DMS53 treated with DMSO at 0.1 percent for 48 hours (cell line): ENCODE measurements around the gene POLR3A.

Experiments used
- DNase-seq: peaks from one replicate; lab custom pipeline; 2025; ENCODE audit not compliant: unreplicated experiment; lab: John Stamatoyannopoulos, UW

Gene POLR3A

GRCh38 chr10:78047314-78047891 is 18.1 kb upstream of the POLR3A start:
- peak; percentile 85 for DNase-seq

DNA sequence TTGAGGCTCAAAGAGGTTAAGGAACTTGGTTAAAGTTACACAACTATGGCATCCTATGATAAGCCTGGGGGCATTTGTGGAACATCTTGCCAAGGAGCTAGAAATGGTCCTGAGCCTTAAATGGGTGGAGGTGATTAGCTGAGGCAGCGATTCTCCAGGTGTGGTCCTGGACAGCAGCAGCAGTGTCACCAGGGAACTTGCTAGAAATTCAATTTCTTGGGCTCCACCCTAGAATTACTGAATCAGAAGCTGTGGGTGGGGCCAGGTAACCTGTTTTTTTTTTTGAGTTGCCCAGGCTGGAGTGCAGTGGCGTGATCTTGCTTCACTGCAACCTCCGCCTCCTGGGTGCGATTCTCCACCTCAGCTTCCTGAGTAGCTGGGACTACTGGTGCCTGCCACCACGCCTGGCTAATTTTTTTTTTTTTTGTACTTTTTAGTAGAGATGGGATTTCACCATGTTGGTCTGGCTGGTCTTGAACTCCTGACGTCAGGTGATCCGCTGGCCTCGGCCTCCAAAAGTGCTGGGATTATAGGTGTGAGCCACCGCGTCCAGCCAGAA is 17.5 kb upstream of the POLR3A start:
- no peak for DNase-seq

DNA sequence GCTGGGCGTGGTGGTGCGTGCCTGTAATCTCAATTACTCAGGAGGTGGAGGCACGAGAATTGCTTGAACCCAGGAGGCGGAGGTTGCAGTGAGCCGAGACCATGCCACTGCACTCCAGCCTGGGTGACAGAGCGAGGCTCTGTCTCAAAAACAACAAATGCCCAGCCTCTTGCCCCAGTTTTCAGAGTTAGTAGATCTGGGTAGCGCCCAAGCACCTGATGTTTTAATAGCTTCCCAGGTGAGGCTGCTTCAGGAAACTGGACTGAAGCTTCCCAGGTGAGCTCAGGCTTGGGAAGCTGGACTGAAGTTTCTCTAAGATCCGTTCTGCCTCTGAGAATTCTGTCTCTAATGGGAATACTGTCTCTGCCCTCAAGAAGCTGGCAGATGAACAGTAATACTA is 16.5 kb upstream of the POLR3A start:
- DNase-seq = no peak

GRCh38 chr10:78045237-78045636 is 15.9 kb upstream of the POLR3A start:
- DNase-seq = no peak

DNA sequence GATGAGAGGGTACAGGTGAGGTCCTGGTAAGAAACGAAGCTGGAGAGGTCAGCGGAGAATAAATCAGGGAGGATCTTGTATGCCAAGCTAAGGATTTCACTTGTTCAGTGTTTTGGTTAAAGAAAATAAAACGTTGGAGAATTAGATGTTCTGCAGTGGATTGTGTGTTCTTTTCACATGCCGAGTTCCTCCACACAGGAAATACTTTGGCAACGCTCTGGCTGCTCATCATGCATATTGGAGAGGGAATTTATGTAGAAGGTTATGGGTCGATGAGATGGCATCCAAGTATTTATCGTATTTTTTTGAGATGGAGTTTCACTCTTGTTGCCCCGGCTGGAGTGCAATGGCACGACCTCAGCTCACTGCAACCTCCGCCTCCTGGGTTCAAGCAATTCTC is 15.4 kb upstream of the POLR3A start:
- DNase-seq = no peak

- DNase-seq = no peak
Measured at GRCh38 chr10:78044179-78044578, 14.9 kb upstream of the POLR3A start.

DNA sequence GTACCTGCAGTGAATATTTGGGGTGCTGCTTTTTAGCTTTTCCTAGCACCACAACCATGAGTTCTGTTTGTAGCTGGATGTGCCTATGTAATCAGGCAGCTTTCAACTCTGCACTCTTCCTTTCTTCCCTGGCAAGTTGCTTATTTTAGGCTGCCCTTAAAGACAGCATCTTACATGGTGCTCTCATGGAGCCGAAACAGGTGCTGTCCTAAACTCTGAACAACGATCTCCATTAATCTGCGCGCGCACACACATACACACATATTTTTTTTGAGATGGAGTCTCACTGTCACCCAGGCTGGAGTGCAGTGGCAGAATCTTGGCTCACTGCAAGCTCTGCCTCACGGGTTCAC is 13.4 kb upstream of the POLR3A start:
- no peak for DNase-seq

- DNase-seq = no peak
Measured at GRCh38 chr10:78042058-78042751, 12.9 kb upstream of the POLR3A start.

DNA sequence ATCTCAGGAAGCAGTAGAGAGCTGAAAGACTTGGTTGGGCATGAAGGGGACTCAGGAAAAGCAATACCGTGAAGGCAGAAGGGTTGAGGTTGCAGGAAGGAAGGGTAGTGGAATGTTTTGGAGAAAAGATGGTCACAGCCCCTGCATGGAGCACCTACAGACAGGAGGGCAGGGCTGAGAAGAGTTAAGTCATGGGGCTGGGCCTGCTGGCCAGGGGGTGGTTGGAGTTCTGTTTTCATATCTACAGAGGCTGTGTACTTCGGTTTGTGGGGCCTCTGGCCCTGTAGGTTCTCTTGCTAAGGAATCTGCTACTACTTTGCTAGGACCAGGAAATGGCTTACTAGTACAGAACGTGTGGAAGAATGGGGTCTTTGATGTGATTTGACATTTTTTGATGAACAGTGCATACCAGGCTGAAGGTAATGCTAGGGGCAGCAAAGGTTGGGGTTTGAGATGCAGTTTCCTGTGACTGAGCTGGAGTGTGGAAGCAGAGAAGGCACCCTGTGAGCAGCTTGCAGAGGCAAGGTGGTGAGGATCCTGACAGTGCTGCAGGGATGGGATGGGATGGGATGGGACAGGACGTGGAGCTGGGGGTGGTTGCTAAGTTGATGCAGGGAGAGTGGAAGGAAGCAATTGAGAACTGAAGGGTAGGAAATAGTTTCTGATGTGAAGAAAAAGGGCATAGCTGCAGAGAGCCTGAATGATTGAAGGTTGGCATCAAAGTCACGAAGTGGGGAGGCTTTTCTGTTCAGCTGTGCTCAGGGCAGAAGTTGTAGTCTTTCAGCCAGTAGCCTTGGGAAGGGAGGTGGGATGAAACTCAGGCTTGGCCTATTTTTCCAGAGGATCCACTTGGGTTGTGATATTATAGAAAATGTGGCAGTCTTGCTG is 12.1 kb upstream of the POLR3A start:
- DNase-seq = no peak

- no peak for DNase-seq
Measured at GRCh38 chr10:78039743-78040142, 10.4 kb upstream of the POLR3A start.

- no peak for DNase-seq
Measured at GRCh38 chr10:78038791-78039547, 9.7 kb upstream of the POLR3A start.

DNA sequence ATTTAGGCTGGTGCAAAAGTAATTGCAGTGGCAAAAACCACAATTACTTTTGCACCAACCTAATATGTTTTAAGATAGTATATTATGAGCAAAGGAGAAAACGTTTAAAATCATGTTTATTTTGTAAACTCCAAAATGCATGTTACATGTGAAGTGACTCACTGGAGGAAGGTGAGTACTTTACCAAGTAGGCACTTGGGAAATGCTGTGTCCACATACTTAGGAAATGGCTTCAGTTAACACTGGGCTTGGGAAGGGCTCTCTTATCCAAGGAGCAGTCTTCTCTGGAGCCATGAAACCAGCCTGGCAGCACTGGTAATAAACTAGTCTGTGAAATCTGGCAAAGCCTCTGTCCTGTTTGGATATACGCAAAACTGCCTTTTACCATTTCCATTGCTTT is 8.8 kb upstream of the POLR3A start:
- no peak for DNase-seq

DNA sequence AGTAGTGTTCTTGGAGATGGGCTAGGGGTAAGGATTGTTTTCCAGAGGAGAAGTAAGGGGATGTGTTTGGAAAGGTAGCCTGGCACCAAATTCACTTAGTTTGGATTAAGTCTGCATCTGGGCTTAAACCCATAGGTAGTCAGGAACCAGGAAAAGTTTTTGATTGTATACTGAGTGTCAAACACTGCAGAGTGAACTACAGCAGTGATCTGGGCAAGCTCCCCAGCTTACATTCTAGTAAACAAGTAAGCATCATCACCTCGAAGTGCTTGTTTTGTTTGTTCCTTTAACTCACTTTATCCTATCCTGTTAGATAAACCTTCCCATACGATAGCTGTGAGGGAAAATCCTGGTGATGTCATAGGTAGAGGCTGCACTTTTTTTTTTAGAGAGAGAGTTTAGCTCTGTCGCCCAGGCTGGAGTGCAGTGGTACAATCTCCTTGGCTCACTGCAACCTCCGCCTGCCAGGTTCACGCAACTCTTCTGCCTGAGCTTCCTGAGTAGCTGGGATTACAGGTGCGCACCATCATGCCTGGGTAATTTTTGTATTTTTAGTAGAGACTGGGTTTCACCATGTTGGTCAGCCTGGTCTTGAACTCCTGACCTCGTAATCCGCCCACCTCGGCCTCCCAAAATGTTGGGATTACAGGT is 6.7 kb upstream of the POLR3A start:
- no peak for DNase-seq

- DNase-seq = no peak
Measured at GRCh38 chr10:78035437-78035836, 6.1 kb upstream of the POLR3A start.

DNA sequence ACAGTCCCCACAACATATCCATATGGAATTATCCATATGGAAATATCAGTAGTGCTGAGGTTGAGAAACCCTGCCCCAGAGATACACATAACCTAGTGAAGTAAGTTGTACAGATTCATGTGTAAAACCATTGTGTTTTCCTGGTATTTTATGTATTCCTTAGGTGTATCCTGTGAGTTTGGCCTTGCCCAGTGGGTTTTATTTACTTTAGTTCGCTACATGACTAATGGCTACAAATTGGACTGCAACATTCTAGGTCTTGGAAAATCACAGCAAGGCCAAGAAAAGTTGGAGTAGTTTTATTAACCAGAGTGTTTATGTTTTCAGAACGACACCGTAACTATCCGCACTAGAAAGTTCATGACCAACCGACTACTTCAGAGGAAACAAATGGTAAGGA is 5.7 kb upstream of the POLR3A start:
- no peak for DNase-seq

DNA sequence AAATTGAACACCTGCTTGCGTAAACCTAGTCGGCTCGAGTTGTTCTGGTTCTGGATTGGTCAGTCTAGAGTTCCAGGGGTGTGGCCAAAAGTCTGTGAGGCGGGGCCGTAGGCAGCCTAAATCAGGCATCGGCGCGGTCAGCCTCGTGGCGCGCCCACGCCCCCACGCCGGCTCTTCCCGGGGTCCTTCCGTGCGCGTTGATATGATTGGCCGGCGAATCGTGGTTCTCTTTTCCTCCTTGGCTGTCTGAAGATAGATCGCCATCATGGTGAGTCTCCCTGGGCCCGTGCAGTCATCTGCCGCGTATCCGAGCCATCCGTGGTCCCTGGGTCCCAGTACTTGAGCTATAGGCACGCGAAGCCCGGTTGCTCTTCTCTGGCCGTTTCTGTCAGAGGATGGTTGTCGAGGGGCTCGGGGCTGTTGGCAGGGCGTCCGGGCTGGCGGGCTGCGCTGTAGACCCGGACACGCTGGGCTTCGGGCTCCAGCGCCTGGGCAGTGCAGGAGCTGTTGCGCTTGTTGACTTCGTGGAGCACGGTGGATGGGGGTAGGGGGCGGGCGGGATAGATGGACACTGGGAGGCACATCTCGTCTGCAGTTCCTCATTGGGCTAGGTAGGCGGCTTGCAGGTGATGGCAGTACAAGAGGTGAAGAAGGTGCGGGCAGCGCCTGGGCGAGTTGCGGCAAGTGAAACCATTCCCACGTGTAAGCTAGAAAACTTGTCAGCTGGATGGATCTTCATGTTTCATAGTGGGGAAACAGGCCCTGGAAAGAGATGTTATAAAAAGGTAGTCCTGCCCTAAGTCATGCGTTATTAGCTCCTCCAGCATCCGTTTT is 4.5 kb upstream of the POLR3A start, which contains the start of gene RPS24:
Gene RPS24 (plus strand): TSS at position 227 of the 834 bp plus-strand sequence. CDS start 39 bp downstream, at position 266.
- DNase-seq = peak; percentile 98

DNA sequence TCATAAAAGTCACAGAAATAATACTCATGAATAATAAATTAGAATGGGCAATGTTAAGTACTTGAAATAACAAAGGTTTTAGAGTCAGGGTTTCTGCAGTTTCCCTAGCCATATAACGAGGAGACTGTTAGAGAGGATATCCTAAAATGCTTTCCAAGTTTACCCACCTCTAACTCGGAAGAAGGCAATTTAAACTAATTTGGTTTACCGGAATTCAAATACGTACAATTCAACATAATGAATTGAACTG is 4.0 kb upstream of the POLR3A start:
- DNase-seq = no peak

GRCh38 chr10:78028438-78029268 is 662 bp downstream of the POLR3A start:
- no peak for DNase-seq
